ENCODE results near the gene PTPA.

Gene PTPA

DNA sequence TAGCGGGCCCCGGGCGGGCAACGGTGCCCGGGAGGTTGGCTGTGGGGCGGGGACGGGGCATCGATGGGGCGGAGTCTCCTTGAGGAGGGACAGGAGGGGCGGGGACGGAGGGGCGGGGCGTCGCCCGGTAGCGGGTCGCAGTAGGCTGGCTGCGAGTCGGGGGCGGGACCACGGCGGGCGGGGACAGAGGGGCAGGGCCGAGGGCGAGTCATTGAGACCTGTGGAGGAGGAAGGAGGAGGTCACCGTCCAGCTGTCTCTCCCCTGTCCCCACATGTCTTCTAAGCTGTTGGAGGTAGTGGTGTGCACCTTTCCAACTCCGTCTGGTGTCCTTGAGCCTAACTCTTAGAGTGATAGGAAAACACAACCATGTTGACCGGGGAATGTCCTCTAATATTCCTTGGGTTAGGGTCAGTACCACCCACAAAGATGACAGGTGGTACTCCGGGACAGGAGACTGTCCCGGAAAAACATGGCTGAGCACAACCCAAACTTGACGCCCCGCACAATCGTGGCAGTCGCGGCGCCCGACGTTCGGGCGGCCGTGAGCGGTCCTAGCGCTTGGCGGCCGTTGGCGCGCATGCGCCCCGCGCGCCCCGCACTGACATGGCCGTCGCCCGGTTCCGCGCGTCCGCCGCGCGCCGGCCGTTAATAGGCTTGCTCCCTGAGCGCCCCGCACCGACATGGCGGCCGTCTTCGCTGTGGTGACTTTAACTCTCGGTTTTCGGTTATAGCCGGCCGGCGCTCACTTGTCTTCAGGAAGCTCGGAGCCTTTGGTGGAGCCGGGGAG, at the start of gene PTPA, which contains the start of gene CRAT:
TSS of gene PTPA (plus strand) at position 676 of the 788 bp plus-strand sequence. CDS start 186 bp downstream, outside the sequence.
TSS of gene CRAT (minus strand) at position 54 of the 788 bp plus-strand sequence. CDS start 284 bp downstream, outside the sequence.
- no peaks in the 10 kb centered on the region for H3K36me3 ChIP-seq (replicated peaks; ENCODE audit: low read depth, low read length)
- H3K4me2 ChIP-seq (ENCODE audit: low read length): peak within 1 kb of the TSS; percentile 100
- H3K4me1 ChIP-seq (ENCODE audit: low read length): peaks cover 20% of the 10 kb centered on the region
- H4K20me1 ChIP-seq (ENCODE audit: insufficient read depth, low read length): peaks cover 16% of the 10 kb centered on the region; the same call in 1 of the 2 replicates
- H3K27me3 ChIP-seq (ENCODE audit: low read depth, low read length): peaks cover 2% of the 10 kb centered on the region
- peak within 1 kb of the TSS; percentile 80 for H2AFZ ChIP-seq (ENCODE audit: low read depth, low read length)
- H3K9ac ChIP-seq (ENCODE audit: low read length): peak within 1 kb of the TSS; percentile 91
- no peaks in the 10 kb centered on the region for H3K9me3 ChIP-seq (ENCODE audit: insufficient read depth, low read length)
- peak within 1 kb of the TSS; percentile 65 for H3K27ac ChIP-seq (ENCODE audit: low read length)
- TF ChIP-seq EZH2phosphoT487 (IDR thresholded peaks at IDR 0.05; ENCODE audit: low read depth) (no peak), CTCF (IDR thresholded peaks at IDR 0.05; ENCODE audit: low read depth, low read length) (no peak)
- peaks cover 44% of the 10 kb centered on the region for H3K79me2 ChIP-seq (ENCODE audit: low read length)
- peak within 1 kb of the TSS; percentile 92 for H3K4me3 ChIP-seq (ENCODE audit: low read length)

DNA sequence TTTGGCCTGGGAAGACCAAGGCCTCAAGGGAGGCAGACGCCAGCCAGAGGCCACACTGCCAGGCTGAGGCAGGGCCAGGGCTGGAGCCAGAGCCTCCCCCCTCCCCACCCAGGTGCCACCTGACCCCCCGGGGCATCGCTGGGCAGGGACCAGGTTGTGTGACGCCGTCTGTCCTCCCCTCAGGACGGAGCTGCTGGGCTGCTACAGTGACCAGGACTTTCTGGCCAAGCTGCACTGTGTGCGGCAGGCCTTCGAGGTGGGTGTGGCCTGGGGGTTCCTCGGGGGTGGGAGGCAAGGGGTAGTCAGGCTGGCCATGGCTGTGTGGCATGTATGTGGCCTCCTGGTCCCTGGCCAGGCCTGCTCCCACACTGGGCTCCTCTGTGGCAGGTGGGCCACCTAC, 48.2 kb upstream of the PTPA start:
- no peak for TF ChIP-seq EZH2phosphoT487 (IDR thresholded peaks at IDR 0.05; ENCODE audit: low read depth)
- no peak for TF ChIP-seq CTCF (IDR thresholded peaks at IDR 0.05; ENCODE audit: low read depth, low read length)
- H4K20me1 ChIP-seq (ENCODE audit: insufficient read depth, low read length): no peaks in the 10 kb centered on the region
- H2AFZ ChIP-seq (ENCODE audit: low read depth, low read length): no peak overlapping the region
- H3K27me3 ChIP-seq (ENCODE audit: low read depth, low read length): no peaks in the 10 kb centered on the region
- no peak overlapping the region for H3K4me2 ChIP-seq (ENCODE audit: low read length)
- H3K27ac ChIP-seq (ENCODE audit: low read length): no peak overlapping the region
- no peaks in the 10 kb centered on the region for H3K9me3 ChIP-seq (ENCODE audit: insufficient read depth, low read length)
- no peak overlapping the region for H3K9ac ChIP-seq (ENCODE audit: low read length)
- peaks cover 13% of the 10 kb centered on the region for H3K36me3 ChIP-seq (replicated peaks; ENCODE audit: low read depth, low read length)
- no peaks in the 10 kb centered on the region for H3K79me2 ChIP-seq (ENCODE audit: low read length)
- H3K4me3 ChIP-seq (ENCODE audit: low read length): no peak overlapping the region
- no peaks in the 10 kb centered on the region for H3K4me1 ChIP-seq (ENCODE audit: low read length)

DNA sequence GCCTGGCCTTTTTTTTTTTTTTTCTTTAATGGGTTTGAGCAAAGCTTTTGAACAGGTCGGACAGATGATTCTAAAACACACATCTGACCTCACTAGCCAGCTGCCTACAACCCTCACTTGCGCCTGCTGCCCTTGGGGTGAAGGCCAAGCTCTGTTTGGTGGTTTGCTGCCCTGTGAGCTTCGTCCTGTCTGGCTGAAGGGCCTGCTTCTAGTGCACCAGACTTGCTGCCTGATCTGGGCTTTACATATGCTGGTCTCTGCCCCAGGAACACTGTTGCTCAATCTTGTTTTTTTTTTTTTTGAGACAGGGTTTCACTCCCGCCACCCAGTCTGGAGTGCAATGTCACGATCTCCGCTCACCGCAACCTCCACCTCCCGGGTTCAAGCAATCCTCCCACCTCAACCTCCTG, 46.7 kb upstream of the PTPA start:
- Histone ChIP-seq H3K27me3 (ENCODE audit: low read depth, low read length) (no peaks in the 10 kb centered on the region), H3K4me3 (ENCODE audit: low read length) (no peak overlapping the region), H4K20me1 (ENCODE audit: insufficient read depth, low read length) (no peaks in the 10 kb centered on the region), H3K4me2 (ENCODE audit: low read length) (no peak overlapping the region), H3K27ac (ENCODE audit: low read length) (no peak overlapping the region), H3K4me1 (ENCODE audit: low read length) (no peaks in the 10 kb centered on the region), H3K79me2 (ENCODE audit: low read length) (no peaks in the 10 kb centered on the region), H3K9me3 (ENCODE audit: insufficient read depth, low read length) (no peaks in the 10 kb centered on the region), H3K36me3 (replicated peaks; ENCODE audit: low read depth, low read length) (peaks cover 11% of the 10 kb centered on the region), H3K9ac (ENCODE audit: low read length) (no peak overlapping the region), H2AFZ (ENCODE audit: low read depth, low read length) (no peak overlapping the region)
- TF ChIP-seq CTCF (IDR thresholded peaks at IDR 0.05; ENCODE audit: low read depth, low read length): no peak
- TF ChIP-seq EZH2phosphoT487 (IDR thresholded peaks at IDR 0.05; ENCODE audit: low read depth): no peak

- Histone ChIP-seq H3K27ac (ENCODE audit: low read length) (no peak overlapping the region), H3K4me1 (ENCODE audit: low read length) (no peaks in the 10 kb centered on the region), H3K9ac (ENCODE audit: low read length) (no peak overlapping the region), H3K27me3 (ENCODE audit: low read depth, low read length) (no peaks in the 10 kb centered on the region), H3K79me2 (ENCODE audit: low read length) (no peaks in the 10 kb centered on the region), H3K4me2 (ENCODE audit: low read length) (no peak overlapping the region), H3K4me3 (ENCODE audit: low read length) (no peak overlapping the region), H2AFZ (ENCODE audit: low read depth, low read length) (no peak overlapping the region), H4K20me1 (ENCODE audit: insufficient read depth, low read length) (no peaks in the 10 kb centered on the region), H3K36me3 (replicated peaks; ENCODE audit: low read depth, low read length) (peaks cover 10% of the 10 kb centered on the region), H3K9me3 (ENCODE audit: insufficient read depth, low read length) (no peaks in the 10 kb centered on the region)
- no peak for TF ChIP-seq EZH2phosphoT487 (IDR thresholded peaks at IDR 0.05; ENCODE audit: low read depth)
- TF ChIP-seq CTCF (IDR thresholded peaks at IDR 0.05; ENCODE audit: low read depth, low read length): no peak
Measured at GRCh38 chr9:129068110-129068509, 43.1 kb upstream of the PTPA start.
